ENCODE data around the gene SLC38A1.
"Not testable (repeated sequence)": the region's sequence is repeated elsewhere in the genome, so short reads cannot be mapped to it uniquely, and the experiment has no call there.

The SLC38A1 gene

DNA sequence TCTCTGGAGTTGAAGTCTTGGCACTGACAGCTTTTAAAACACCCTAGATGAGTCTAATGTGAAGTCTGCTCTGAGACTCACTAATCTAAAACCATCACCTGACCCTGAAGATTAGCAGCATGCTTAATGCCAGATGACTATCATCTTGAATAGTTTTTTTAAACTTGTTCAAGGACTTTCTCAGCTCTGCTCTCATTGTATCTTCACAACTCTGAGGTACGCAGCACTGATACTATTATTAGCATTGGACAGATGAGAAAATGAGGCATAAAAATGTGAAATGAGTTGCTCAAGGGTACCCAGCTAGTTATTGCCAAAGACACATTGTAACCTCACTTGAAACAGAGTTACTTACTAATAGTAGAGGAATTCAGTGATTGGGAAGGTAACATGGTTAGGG lies 4.8 kb downstream of the SLC38A1 start:
- DNase-seq (ENCODE audit: low read depth) = no peak

DNA sequence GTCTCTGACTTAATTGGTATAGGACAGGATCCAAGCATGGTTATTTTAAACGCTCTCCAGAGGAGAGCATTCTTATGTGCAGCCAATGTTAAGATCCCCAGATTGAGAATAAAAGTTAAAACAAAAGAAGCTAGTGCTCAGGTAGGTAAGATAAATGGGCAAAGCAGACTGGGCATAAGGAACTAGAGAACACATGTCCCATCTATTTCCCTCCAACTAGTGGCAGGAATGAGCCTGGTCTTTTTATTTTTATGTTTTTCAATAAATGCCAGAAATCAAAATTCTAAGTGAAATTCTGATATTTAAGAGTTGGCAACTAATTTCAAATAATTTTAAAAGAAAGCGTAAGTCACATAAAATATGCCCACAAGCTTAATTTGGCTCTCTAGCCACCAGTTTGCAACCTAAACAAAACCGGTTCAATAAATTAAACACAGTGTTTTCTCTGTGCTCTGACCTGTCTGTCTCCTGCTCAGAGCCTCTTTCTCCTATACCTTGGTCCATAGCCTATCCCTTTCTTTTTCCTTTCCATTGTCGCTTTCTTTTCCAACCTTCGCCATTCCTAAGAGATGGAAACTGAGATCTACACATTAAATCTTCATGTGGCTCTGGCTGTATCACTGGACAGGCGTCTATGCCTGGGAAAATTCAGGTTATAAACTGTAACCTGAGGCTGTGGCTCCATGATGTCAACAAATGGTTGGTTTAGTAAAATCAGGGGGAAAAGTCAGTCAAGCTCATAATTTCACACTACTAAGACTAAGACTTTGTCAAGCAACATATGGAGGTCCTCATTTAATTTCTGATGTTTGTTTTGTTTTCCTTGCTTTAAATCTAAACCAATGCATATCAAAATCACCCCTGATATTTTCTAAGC lies 5.5 kb downstream of the SLC38A1 start:
- DNase-seq (ENCODE audit: low read depth) = no peak

DNA sequence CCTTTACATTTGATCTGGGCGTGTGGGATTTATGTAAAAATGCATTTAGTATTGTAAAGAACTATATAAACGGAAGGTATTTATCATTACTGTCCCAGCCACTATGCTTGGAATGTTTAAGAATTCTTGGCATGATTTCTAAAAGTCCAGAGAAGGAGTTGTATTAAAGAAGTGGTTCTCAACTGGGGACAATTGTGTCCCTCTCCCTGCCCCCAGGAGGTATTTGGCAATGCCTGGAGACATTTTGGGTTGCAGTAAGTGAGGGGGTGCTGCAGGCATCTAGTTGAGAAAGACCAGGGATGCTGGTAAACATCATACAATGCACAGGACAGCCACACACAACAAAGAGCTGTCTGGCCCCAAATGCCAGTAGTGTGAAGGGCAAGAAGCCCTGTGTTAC lies 7.2 kb downstream of the SLC38A1 start:
- DNase-seq (ENCODE audit: low read depth) = no peak

GRCh38 chr12:46260913-46261476 lies 7.8 kb downstream of the SLC38A1 start:
- no peak for DNase-seq (ENCODE audit: low read depth)

DNA sequence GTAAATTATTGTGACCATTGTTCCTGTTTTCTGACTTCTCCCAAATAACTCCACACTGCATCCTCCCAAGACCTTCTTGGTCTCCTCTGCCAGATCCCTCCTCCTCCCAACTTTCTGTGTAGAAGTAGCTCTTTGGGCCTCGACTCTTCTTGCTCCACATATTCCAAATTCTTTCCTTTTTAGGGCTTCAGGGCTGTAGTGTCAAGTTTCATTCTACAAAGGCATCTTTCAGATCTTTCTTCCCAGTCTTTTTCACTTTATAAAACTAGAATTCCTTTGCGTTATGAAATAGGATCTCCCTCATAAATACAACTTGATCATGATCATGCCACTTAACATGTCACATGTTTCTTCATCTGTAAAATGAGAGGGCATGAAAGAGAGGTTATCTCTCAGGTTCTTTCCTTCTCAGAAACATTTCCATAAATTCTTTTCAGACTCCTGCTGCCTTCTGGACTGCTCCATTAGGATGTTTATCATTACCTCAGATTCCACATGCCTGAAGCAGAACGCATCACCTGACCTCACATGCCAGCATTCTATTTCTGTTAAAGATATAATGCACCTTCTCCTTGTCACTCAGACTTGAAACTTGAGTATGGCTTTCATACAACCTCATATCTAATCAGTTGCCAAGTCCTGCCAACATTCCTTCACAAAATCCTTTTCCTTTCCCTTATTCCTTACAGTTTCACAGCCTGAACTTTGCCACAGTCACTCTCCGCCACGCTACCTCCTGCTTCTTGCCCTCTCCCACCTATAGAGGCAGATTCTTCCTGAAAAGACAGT lies 8.5 kb downstream of the SLC38A1 start:
- DNase-seq (ENCODE audit: low read depth) = no peak

GRCh38 chr12:46259713-46260112 lies 9.1 kb downstream of the SLC38A1 start:
- DNase-seq (ENCODE audit: low read depth) = no peak

GRCh38 chr12:46259071-46259470 lies 9.8 kb downstream of the SLC38A1 start:
- no peak for DNase-seq (ENCODE audit: low read depth)

DNA sequence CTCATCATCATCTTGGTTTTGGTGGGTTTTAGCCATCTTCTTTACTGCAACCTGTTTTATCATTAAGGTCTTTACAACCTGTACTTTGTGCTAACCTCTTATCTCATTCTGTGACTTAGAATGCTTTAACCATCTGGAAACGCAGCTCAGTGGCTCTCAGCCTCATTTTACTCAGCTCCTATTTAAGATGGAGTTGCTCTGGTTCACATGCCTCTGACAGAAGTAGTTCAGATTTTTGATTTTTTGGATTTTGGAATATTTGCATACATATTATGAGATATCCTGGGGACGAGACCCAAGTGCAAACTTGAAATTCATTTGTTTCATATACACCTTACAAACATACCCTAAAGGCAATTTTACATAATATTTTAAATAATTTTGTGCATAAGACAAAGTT lies 10.7 kb downstream of the SLC38A1 start:
- no peak for DNase-seq (ENCODE audit: low read depth)

DNA sequence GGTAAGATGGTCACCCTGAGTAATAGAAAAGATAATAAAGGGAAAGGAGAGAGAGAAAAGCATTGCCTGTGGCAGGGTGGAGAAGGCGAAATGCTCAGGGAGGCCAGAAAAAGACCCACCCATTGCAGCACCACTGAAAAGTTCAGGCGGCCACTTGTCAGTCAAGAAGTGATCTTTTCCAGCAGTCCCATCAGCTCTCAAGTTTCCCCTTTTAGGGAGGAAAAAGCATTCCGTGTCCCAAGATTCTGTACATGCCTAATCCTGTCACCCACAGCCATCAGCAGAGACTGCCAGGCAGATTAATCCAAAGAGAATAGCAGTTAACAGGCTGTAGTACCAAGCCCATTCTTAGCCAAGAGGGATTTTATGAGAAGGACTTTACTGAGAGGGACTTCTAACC lies 11.9 kb downstream of the SLC38A1 start:
- no peak for DNase-seq (ENCODE audit: low read depth)

- no peak for DNase-seq (ENCODE audit: low read depth)
These were observed 15.2 kb downstream of the SLC38A1 start for GRCh38 chr12:46253544-46254162.

GRCh38 chr12:46251994-46252393 lies 16.8 kb downstream of the SLC38A1 start:
- DNase-seq (ENCODE audit: low read depth) = not testable (repeated sequence)

DNA sequence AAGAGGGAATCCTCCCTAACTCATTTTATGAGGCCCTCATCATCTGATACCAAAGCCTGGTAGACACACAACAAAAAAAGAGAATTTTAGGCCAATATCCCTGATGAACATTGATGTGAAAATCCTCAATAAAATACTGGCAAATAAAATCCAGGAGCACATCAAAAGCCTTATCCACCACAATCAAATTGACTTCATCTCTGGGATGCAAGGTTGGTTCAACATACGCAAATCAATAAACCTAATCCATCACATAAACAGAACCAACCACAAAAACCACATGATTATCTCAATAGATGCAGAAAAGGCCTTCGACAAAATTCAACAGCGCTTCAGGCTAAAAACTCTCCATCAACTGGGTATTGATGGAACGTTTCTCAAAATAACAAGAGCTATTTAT lies 18.9 kb downstream of the SLC38A1 start:
- not testable (repeated sequence) for DNase-seq (ENCODE audit: low read depth)

- no peak for DNase-seq (ENCODE audit: low read depth)
These were observed 22.7 kb downstream of the SLC38A1 start for GRCh38 chr12:46246021-46246700.

DNA sequence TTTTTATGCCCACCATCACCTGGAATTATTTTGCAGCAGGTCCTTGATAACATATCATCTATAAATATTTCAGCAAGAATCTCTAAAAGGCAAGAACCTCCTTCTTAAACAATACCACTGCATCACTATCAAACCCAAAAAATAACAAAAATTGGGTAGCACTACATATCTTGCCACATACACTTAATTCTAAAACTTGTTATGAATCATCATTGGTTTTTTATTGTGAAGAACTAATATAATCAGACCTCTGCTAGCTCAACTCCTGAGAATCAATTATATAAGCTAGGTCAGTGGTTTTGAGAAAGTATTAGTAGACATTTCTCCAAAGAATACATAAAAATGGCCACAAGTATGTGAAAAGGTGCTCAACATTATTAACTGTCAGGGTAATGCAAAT lies 23.8 kb downstream of the SLC38A1 start:
- no peak for DNase-seq (ENCODE audit: low read depth)

DNA sequence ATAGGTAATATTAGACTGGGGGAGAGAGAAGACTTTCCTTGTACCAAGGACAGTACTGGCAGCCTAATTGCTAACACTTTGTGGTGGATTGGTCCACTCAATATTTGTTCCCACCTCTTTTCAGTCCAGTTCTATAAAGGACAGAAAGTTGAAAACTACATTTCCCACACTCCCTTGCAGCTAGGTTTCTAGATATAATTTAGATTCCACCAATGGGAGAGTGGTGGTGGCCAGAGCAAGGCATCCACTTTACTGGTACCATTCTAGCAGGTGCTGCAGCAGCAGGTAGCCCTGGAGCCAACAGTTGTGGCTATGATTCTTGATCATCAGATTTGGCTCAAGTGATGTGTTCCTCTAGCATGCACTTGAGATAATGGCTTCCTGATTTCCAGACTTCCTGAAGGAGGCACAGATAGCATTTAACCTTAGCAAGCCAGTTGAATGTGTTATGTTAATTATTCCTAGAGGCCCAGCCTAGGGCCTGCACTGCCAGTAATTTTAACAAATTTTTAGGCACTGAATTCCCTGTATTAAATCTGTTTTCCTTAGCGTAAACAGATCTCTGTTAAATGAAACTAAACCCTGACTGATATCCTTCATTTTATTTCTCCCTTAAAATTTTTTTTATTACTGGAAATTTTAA lies 24.4 kb downstream of the SLC38A1 start:
- DNase-seq (ENCODE audit: low read depth) = no peak

DNA sequence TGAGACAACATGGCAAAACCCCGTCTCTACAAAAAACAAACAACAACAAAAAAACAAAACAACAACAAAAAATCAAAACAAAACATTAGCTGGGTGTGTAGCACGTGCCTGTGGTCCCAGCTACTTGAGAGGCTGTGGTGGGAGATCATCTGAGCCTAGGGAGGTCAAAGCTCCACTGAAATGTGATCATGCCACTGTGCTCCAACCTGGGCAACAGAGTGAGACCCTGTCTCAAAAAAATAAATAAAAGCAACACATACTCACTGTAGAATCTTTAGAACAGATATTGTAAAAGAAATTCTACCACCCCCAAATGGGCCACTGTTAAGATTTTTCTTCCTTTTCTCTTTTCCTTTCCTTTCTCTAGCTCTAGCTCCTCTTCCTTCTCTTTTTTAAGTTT lies 26.3 kb downstream of the SLC38A1 start:
- no peak for DNase-seq (ENCODE audit: low read depth)

- no peak for DNase-seq (ENCODE audit: low read depth)
These were observed 28.4 kb downstream of the SLC38A1 start for GRCh38 chr12:46240436-46240835.

DNA sequence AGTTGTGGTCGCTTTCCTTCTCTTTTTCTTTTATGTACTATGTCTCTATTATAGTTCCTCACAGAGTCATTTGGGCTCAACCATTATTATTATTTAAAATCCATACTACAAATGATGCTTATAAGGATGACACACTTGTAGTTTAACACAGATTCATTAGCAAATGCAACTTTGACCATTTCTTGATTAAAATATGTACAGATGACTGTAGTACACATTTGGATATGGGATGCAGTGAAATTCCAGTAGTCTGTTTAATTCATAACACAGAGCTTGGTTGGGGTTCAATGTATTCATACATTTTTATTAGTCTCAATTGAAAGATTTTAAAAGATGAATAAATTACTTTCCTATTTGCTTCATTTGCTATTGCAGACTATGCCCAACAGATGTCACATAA lies 30.0 kb downstream of the SLC38A1 start:
- DNase-seq (ENCODE audit: low read depth) = no peak

GRCh38 chr12:46237371-46238045 lies 31.3 kb downstream of the SLC38A1 start:
- DNase-seq (ENCODE audit: low read depth) = no peak

DNA sequence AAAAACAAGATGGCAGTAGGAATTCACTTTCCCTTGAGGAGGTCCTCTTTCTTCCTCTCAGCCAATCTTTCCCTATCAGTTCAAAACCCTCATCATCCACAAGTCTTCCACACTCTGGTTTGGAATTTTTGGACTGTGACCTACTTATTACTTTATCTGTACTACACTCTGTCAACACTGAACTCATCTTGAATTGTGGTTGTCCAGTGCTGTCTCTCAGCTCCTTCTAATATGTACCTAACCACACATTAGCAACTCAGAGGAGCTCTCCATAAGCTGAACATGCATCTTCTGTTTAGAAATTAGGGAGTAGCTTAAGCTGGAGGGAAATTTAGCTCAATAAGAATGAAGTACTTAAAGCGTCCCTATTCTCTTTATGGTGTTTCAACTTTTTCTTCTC lies 34.8 kb downstream of the SLC38A1 start:
- no peak for DNase-seq (ENCODE audit: low read depth)

- no peak for DNase-seq (ENCODE audit: low read depth)
These were observed 35.4 kb downstream of the SLC38A1 start for GRCh38 chr12:46233423-46233822.

Measured in stimulated activated CD8-positive, alpha-beta memory T cell treated with anti-CD3 and anti-CD28 coated beads, Interleukin-15, amount 100 ng/mL, for 24 hours (primary cell).